GM19372 (cell line): Measurements from ENCODE around the gene MAP3K9.
"Not testable (repeated sequence)": the region's sequence is repeated elsewhere in the genome, so short reads cannot be mapped to it uniquely, and the experiment has no call there.

Experiments
- ATAC-seq: cut with Tn5 transposase; IDR thresholded peaks from one replicate; pipeline ENCODE4 v1.9.1; 2021; ENCODE audit warnings: mild to moderate bottlenecking, low read depth, moderate library complexity; ENCODE audit not compliant: unreplicated experiment

MAP3K9 gene

GRCh38 chr14:70703621-70704168 lies 105.6 kb downstream of the MAP3K9 start:
- ATAC-seq: not testable (repeated sequence)

- no peak for ATAC-seq
Measured at GRCh38 chr14:70702161-70702560, 107.2 kb downstream of the MAP3K9 start.

- no peak for ATAC-seq
Measured at GRCh38 chr14:70701610-70702009, 107.7 kb downstream of the MAP3K9 start.

- no peak for ATAC-seq
Measured at GRCh38 chr14:70700955-70701585, 108.2 kb downstream of the MAP3K9 start.

- ATAC-seq: no peak
Measured at GRCh38 chr14:70699646-70700045, 109.7 kb downstream of the MAP3K9 start.

GRCh38 chr14:70698288-70698687 lies 111.0 kb downstream of the MAP3K9 start:
- ATAC-seq: no peak

GRCh38 chr14:70697701-70698100 lies 111.6 kb downstream of the MAP3K9 start:
- ATAC-seq: no peak

- no peak for ATAC-seq
Measured at GRCh38 chr14:70696026-70696425, 113.3 kb downstream of the MAP3K9 start.

GRCh38 chr14:70692210-70692609 lies 117.1 kb downstream of the MAP3K9 start:
- ATAC-seq: no peak

- no peak for ATAC-seq
Measured at GRCh38 chr14:70685474-70686197, 123.7 kb downstream of the MAP3K9 start.

- no peak for ATAC-seq
Measured at GRCh38 chr14:70683983-70684382, 125.3 kb downstream of the MAP3K9 start.

GRCh38 chr14:70680748-70681147 lies 128.6 kb downstream of the MAP3K9 start:
- no peak for ATAC-seq

- no peak for ATAC-seq
Measured at GRCh38 chr14:70677341-70677740, 132.0 kb downstream of the MAP3K9 start.
